Measurements from ENCODE around the gene APEH.

APEH gene

GRCh38 chr3:49703956-49704355, 29.8 kb downstream of the APEH start:
- no peak overlapping the region for H3K4me3 ChIP-seq (ENCODE audit: low read depth, low read length)
- no peak overlapping the region for H3K9ac ChIP-seq (ENCODE audit: low read length)
- no peak overlapping the region for H3K27ac ChIP-seq (ENCODE audit: low read depth, low read length)
- no peak overlapping the region for H3K4ac ChIP-seq (ENCODE audit: low read depth, low read length)
- no peak overlapping the region for H2AFZ ChIP-seq (ENCODE audit: insufficient read depth, low read length, poor library complexity)
- H2BK12ac ChIP-seq (ENCODE audit: low read length): no peak overlapping the region
- no peak overlapping the region for H4K12ac ChIP-seq (ENCODE audit: low read depth, low read length)
- H3K18ac ChIP-seq (ENCODE audit: low read length): no peak overlapping the region
- DNase-seq: no peak
- peaks cover 2% of the 10 kb centered on the region for H3K9me3 ChIP-seq (ENCODE audit: insufficient read depth, low read depth, low read length)
- H3K36me3 ChIP-seq (ENCODE audit: control insufficient read depth in 1 of 2, insufficient read depth in 2 of 2, low read length in 2 of 2): peaks cover 47 to 62% of the 10 kb centered on the region in 2 experiments
- no peak overlapping the region for H3K4me2 ChIP-seq (ENCODE audit: low read length)
- H3K4me1 ChIP-seq (ENCODE audit: control insufficient read depth in 1 of 2, insufficient read depth in 2 of 2, low read length in 2 of 2): peaks cover under 1 to 2% of the 10 kb centered on the region in 2 experiments
- no peak overlapping the region for H4K8ac ChIP-seq (ENCODE audit: low read depth, low read length)
- no peaks in the 10 kb centered on the region for H3K27me3 ChIP-seq (ENCODE audit: insufficient read depth, low read length)
- H2AK5ac ChIP-seq (ENCODE audit: low read length): no peak overlapping the region
- H3K23ac ChIP-seq (ENCODE audit: low read length): no peak overlapping the region
- H3K79me1 ChIP-seq (ENCODE audit: low read length): no peaks in the 10 kb centered on the region
- no CpG with 5 or more reads among the region's 7 CpGs for WGBS (ENCODE audit: extremely low coverage, insufficient coverage, insufficient read length)
- no peaks in the 10 kb centered on the region for H3K79me2 ChIP-seq (ENCODE audit: control insufficient read depth, insufficient read depth, low read length, poor library complexity)
- no peak overlapping the region for H3K14ac ChIP-seq (ENCODE audit: low read length)
- H4K91ac ChIP-seq (ENCODE audit: low read depth, low read length): no peak overlapping the region
- no peak overlapping the region for H2BK120ac ChIP-seq (ENCODE audit: insufficient read depth, low read length, poor library complexity)
- no peak overlapping the region for H2BK5ac ChIP-seq (ENCODE audit: low read depth, low read length, poor library complexity)

- H3K4me3 ChIP-seq (ENCODE audit: low read depth, low read length): no peak overlapping the region
- no peak overlapping the region for H3K9ac ChIP-seq (ENCODE audit: low read length)
- no peak overlapping the region for H4K91ac ChIP-seq (ENCODE audit: low read depth, low read length)
- H2BK5ac ChIP-seq (ENCODE audit: low read depth, low read length, poor library complexity): no peak overlapping the region
- no peak overlapping the region for H4K12ac ChIP-seq (ENCODE audit: low read depth, low read length)
- no peaks in the 10 kb centered on the region for H3K4me1 ChIP-seq (ENCODE audit: control insufficient read depth in 1 of 2, insufficient read depth in 2 of 2, low read length in 2 of 2)
- no CpG with 5 or more reads among the region's 8 CpGs for WGBS (ENCODE audit: extremely low coverage, insufficient coverage, insufficient read length)
- H3K4ac ChIP-seq (ENCODE audit: low read depth, low read length): no peak overlapping the region
- H3K23ac ChIP-seq (ENCODE audit: low read length): no peak overlapping the region
- no peak overlapping the region for H3K27ac ChIP-seq (ENCODE audit: low read depth, low read length)
- H3K79me1 ChIP-seq (ENCODE audit: low read length): no peaks in the 10 kb centered on the region
- peaks cover 44 to 59% of the 10 kb centered on the region in 2 experiments for H3K36me3 ChIP-seq (ENCODE audit: control insufficient read depth in 1 of 2, insufficient read depth in 2 of 2, low read length in 2 of 2)
- DNase-seq: no peak
- peaks cover 2% of the 10 kb centered on the region for H3K9me3 ChIP-seq (ENCODE audit: insufficient read depth, low read depth, low read length)
- H2BK120ac ChIP-seq (ENCODE audit: insufficient read depth, low read length, poor library complexity): no peak overlapping the region
- no peak overlapping the region for H3K18ac ChIP-seq (ENCODE audit: low read length)
- no peak overlapping the region for H3K4me2 ChIP-seq (ENCODE audit: low read length)
- no peak overlapping the region for H4K8ac ChIP-seq (ENCODE audit: low read depth, low read length)
- H3K14ac ChIP-seq (ENCODE audit: low read length): no peak overlapping the region
- no peak overlapping the region for H2BK12ac ChIP-seq (ENCODE audit: low read length)
- no peak overlapping the region for H2AK5ac ChIP-seq (ENCODE audit: low read length)
- no peaks in the 10 kb centered on the region for H3K79me2 ChIP-seq (ENCODE audit: control insufficient read depth, insufficient read depth, low read length, poor library complexity)
- no peaks in the 10 kb centered on the region for H3K27me3 ChIP-seq (ENCODE audit: insufficient read depth, low read length)
- no peak overlapping the region for H2AFZ ChIP-seq (ENCODE audit: insufficient read depth, low read length, poor library complexity)
Measured at GRCh38 chr3:49704629-49705028, 30.5 kb downstream of the APEH start.

DNA sequence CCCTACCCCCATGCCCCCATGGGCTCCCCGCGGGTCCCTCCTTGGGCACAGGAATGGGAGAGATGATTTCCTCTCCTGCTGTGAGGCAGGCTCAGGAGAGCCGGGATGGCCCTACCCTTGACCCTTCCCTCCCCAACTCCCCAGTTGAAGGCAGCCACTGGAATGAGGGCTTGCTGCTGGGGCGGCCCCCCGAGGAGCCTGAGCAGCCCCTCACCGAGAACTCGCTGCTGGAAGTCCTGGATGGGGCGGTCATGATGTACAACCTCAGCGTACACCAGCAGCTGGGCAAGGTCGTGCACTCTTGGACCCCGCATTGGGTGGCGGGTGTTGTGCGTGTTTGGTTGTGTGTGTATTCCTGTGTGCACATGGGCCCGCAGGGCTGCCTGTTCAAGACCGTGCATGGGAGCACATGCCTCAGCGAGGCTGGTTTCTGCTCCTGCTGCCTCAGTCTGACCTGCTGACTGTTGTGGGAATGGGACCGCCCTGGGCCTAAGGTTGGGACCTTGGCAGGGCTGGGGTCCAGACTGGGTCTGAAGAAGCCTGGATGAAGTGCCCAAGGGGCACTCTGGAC, 31.3 kb downstream of the APEH start:
- Histone ChIP-seq H3K18ac (ENCODE audit: low read length) (no peak overlapping the region), H3K27ac (ENCODE audit: low read depth, low read length) (no peak overlapping the region), H4K91ac (ENCODE audit: low read depth, low read length) (no peak overlapping the region), H3K36me3 (ENCODE audit: control insufficient read depth in 1 of 2, insufficient read depth in 2 of 2, low read length in 2 of 2) (peaks cover 42 to 53% of the 10 kb centered on the region in 2 experiments), H2BK5ac (ENCODE audit: low read depth, low read length, poor library complexity) (no peak overlapping the region), H3K14ac (ENCODE audit: low read length) (no peak overlapping the region), H3K79me1 (ENCODE audit: low read length) (no peaks in the 10 kb centered on the region), H3K4me3 (ENCODE audit: low read depth, low read length) (no peak overlapping the region), H2AK5ac (ENCODE audit: low read length) (no peak overlapping the region), H3K4me2 (ENCODE audit: low read length) (no peak overlapping the region), H2AFZ (ENCODE audit: insufficient read depth, low read length, poor library complexity) (no peak overlapping the region), H2BK120ac (ENCODE audit: insufficient read depth, low read length, poor library complexity) (no peak overlapping the region), H3K79me2 (ENCODE audit: control insufficient read depth, insufficient read depth, low read length, poor library complexity) (no peaks in the 10 kb centered on the region), H3K4ac (ENCODE audit: low read depth, low read length) (no peak overlapping the region), H3K9me3 (ENCODE audit: insufficient read depth, low read depth, low read length) (peaks cover 2% of the 10 kb centered on the region), H3K27me3 (ENCODE audit: insufficient read depth, low read length) (no peaks in the 10 kb centered on the region), H4K12ac (ENCODE audit: low read depth, low read length) (no peak overlapping the region), H4K8ac (ENCODE audit: low read depth, low read length) (no peak overlapping the region), H3K23ac (ENCODE audit: low read length) (no peak overlapping the region), H3K4me1 (ENCODE audit: control insufficient read depth in 1 of 2, insufficient read depth in 2 of 2, low read length in 2 of 2) (no peaks in the 10 kb centered on the region), H2BK12ac (ENCODE audit: low read length) (no peak overlapping the region), H3K9ac (ENCODE audit: low read length) (no peak overlapping the region)
- no peak for DNase-seq
- WGBS (ENCODE audit: extremely low coverage, insufficient coverage, insufficient read length): no CpG with 5 or more reads among the region's 17 CpGs

DNA sequence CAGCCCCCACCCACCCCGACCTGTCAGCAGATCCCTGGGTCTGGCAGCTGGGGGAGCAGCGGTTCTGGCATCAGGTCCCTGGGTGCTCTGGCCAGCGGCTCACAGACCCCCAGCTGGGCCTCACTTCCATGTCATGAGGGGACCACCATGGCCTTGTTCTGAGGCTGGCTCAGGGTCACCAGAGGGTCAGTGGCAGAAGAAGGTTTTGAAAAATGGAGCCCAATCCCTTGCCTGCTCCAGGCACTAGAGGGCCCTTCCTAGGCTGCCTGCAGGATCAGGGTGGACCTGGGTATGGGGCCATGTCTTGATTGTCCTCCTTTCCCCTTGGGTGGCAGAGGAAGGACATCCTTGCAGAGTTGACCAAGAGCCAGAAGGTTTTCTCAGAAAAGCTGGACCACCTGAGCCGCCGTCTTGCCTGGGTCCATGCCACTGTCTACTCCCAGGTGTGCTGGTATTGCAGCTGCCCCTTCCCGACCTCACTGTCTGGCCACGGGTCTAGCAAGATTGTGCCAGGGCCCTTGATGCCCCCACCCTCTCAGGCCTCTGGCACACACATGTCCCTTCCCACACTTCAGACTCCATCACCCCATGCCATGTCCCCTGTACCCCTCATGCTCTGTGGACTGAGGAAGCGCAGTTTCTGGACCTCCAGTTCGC, 32.4 kb downstream of the APEH start:
- Histone ChIP-seq H4K8ac (ENCODE audit: low read depth, low read length) (no peak overlapping the region), H3K18ac (ENCODE audit: low read length) (no peak overlapping the region), H3K23ac (ENCODE audit: low read length) (no peak overlapping the region), H3K4me2 (ENCODE audit: low read length) (no peak overlapping the region), H2BK120ac (ENCODE audit: insufficient read depth, low read length, poor library complexity) (no peak overlapping the region), H3K36me3 (ENCODE audit: control insufficient read depth in 1 of 2, insufficient read depth in 2 of 2, low read length in 2 of 2) (peaks cover 37 to 47% of the 10 kb centered on the region in 2 experiments), H3K4me3 (ENCODE audit: low read depth, low read length) (no peak overlapping the region), H3K9ac (ENCODE audit: low read length) (no peak overlapping the region), H3K9me3 (ENCODE audit: insufficient read depth, low read depth, low read length) (peaks cover 2% of the 10 kb centered on the region), H2BK5ac (ENCODE audit: low read depth, low read length, poor library complexity) (no peak overlapping the region), H3K4me1 (ENCODE audit: control insufficient read depth in 1 of 2, insufficient read depth in 2 of 2, low read length in 2 of 2) (no peaks in the 10 kb centered on the region), H3K14ac (ENCODE audit: low read length) (no peak overlapping the region), H4K12ac (ENCODE audit: low read depth, low read length) (no peak overlapping the region), H2BK12ac (ENCODE audit: low read length) (no peak overlapping the region), H4K91ac (ENCODE audit: low read depth, low read length) (no peak overlapping the region), H2AFZ (ENCODE audit: insufficient read depth, low read length, poor library complexity) (no peak overlapping the region), H2AK5ac (ENCODE audit: low read length) (no peak overlapping the region), H3K79me1 (ENCODE audit: low read length) (no peaks in the 10 kb centered on the region), H3K79me2 (ENCODE audit: control insufficient read depth, insufficient read depth, low read length, poor library complexity) (no peaks in the 10 kb centered on the region), H3K4ac (ENCODE audit: low read depth, low read length) (no peak overlapping the region), H3K27ac (ENCODE audit: low read depth, low read length) (no peak overlapping the region), H3K27me3 (ENCODE audit: insufficient read depth, low read length) (no peaks in the 10 kb centered on the region)
- no peak for DNase-seq
- WGBS (ENCODE audit: extremely low coverage, insufficient coverage, insufficient read length): no CpG with 5 or more reads among the region's 9 CpGs
